Loucy (cell line): ENCODE results near the gene ARHGEF16.

ENCODE experiments used
- EZH2phosphoT487 ChIP-seq: fragments of 200-600 bp; IDR thresholded peaks from 2 replicates; pipeline ENCODE4 v1.6.1; 2018; ENCODE audit warnings: antibody characterized with exemption, mild to moderate bottlenecking, moderate library complexity, borderline replicate concordance
- TF ChIP-seq, protein P1 (sequence below): fragments of 200-600 bp; sonication (generic); conservative IDR thresholded peaks from 2 replicates; pipeline ENCODE4 v1.5.1; 2014; ENCODE audit warnings: mild to moderate bottlenecking, antibody characterized with exemption, low read length

DNA sequence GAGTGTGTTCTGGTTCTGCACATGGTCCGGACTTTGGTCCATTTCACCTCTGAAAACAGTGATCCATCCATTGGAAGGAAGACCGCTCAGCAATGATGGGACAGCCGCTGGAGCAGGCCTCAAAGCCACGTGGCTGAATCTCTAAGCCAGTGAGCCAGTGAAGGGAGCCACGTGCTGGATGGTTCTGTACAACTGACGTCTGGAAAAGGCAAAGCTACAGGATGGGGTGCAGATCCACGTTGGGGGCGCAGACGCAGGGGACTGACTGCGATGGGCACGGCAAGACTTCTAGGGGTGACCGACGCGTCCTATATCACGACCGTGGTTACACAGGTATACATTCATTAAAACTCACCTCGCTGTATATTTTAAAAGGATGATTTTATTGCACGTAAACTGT lies 10.2 kb upstream of the ARHGEF16 start:
- TF ChIP-seq, protein P1, sequence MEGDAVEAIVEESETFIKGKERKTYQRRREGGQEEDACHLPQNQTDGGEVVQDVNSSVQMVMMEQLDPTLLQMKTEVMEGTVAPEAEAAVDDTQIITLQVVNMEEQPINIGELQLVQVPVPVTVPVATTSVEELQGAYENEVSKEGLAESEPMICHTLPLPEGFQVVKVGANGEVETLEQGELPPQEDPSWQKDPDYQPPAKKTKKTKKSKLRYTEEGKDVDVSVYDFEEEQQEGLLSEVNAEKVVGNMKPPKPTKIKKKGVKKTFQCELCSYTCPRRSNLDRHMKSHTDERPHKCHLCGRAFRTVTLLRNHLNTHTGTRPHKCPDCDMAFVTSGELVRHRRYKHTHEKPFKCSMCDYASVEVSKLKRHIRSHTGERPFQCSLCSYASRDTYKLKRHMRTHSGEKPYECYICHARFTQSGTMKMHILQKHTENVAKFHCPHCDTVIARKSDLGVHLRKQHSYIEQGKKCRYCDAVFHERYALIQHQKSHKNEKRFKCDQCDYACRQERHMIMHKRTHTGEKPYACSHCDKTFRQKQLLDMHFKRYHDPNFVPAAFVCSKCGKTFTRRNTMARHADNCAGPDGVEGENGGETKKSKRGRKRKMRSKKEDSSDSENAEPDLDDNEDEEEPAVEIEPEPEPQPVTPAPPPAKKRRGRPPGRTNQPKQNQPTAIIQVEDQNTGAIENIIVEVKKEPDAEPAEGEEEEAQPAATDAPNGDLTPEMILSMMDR: no peak
- TF ChIP-seq EZH2phosphoT487: no peak
